ENCODE results near the gene SESN1.

The SESN1 gene

DNA sequence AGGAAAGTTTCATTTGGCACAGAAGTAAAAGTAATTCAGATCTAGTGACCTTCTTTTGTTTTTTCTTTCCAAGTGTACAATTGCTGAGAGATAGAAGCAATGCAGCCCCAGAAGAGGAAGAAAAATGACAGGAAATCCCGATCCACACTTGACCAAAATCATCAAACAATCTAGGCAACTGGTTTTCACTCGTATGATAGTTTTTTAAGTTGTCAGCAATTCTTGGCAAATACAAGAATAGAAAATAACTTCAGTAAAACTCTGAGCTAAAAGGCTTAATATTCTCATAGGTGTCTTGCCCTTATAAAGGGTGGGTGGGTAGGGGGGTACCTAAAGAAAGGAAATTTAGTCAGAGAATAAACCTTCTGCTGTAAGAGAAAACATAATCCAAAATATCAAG, 36.0 kb downstream of the SESN1 start:
- no peak for DNase-seq

DNA sequence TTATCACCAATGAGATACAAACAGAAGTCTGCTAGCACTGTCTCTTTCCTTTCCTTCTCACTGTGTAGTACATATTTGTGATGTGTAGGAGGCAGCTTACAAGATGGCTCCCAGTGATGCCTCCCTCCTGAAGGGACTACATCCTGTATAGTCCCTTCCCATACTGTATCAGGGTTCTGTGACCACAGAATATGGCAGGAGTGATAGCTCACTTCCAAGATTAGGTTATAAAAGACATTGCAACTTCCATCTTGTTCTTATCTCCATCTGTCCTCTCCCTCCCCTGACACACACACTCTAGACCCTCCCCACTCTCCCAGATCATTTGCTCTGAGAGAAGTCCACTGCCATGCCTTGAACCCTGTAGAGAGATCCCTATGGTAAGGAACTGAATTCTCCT, 38.0 kb downstream of the SESN1 start:
- DNase-seq: no peak

DNA sequence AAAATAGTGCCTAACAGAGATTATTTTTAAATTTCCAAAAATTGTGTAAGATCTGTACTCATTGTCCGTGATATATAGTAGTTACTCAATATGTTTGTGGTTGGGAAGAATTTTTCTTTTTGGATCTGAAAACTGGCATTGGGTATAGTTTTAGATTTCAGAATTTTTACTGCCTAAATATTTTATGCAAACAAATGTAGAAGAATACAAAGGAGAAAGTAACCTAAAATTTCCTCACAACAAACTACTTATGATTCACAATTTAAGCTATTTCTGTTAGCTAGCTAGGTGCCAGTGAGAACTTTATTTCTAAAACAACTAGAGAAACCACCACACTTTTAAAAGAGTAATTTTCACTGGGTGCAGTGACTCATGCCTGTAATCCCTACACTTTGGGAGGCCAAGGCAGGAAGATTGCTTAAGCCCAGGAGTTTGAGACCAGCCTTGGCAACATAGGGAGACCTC, 38.8 kb downstream of the SESN1 start:
- no peak for DNase-seq

DNA sequence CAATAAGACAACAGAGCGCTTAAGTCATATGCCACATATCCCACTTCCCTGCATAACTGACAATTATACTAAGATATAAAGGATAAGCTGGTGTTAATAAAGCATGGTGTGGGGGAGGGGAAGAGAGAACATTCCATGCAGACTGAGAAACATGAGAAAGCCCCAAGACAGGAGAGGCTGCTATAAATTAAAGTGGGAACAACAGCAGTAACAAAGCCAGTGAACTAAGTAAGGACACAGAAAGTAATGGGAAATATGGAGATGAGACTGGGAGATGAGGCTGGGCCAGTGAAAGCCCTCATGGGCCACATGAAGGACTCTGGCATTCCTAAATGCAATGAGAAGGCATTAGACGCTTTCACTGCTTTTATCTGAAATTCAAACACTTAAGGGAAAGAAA, 41.3 kb downstream of the SESN1 start:
- no peak for DNase-seq

DNA sequence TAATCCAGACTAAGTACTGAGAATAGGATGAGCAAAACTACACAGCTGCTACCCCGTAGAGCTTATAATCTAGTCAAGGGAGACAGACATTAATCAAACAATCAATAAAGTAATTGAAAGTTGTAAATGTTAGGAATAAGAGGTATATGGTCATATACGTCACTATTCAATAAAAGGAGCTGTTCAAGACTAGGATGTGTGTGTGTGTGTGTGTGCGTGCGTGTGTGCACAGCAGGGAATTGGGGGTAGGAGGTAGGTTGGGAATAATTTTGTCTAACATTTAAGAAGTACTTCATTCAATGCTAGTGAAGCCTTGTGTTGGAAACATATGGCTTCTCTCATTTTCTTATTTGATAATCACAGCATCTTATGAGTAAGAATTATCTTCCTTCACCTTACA, 41.8 kb downstream of the SESN1 start:
- no peak for DNase-seq

DNA sequence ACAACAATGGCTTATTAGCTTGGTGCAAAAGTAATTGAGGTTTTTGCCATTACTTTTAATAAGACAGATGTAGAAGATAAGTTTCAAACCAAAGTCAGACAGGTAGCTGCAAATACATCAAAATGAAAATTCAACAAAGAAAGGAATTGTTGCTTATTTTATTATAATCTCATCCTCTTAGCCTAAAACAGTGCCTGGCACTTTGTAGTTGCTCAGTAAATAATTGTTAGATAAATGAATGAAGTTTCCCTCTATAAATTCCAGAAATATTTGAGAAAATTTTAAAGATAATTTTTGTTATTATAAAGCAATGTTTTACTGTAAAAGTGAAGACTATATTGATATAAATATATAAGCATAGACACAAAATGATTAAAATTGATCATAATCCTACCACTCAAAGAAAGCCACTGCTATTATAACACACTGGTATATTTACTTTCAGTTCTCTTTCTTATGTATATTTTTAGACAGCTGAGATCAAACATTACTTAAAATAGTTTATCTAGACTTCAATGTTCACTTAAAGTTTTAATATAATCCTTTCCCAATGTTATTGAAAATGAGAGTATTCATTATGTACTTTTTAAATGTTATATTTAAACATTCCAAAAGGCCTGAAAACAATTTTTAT, 42.5 kb downstream of the SESN1 start:
- no peak for DNase-seq

GRCh38 chr6:109051301-109052017, 43.2 kb downstream of the SESN1 start:
- no peak for DNase-seq

GRCh38 chr6:109050447-109051102, 44.1 kb downstream of the SESN1 start:
- no peak for DNase-seq

DNA sequence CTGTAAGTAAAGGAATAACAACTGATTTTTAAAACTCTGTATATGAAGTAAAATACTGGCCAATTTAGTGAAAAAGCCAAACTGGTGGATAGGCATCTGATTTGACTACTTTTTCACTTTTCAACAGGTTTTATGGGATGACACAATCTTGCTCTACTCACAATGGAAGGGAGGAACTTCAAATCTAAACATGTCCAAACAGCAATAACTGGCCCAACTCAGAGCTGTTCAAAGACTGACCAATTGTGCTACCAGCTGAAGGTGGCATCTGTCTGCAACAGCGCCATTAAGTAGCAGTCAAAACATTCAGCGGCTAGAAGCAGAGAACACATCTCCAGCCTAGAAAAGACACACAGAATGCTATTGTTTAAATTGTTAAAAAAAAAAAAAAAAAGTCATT, 44.6 kb downstream of the SESN1 start:
- no peak for DNase-seq

DNA sequence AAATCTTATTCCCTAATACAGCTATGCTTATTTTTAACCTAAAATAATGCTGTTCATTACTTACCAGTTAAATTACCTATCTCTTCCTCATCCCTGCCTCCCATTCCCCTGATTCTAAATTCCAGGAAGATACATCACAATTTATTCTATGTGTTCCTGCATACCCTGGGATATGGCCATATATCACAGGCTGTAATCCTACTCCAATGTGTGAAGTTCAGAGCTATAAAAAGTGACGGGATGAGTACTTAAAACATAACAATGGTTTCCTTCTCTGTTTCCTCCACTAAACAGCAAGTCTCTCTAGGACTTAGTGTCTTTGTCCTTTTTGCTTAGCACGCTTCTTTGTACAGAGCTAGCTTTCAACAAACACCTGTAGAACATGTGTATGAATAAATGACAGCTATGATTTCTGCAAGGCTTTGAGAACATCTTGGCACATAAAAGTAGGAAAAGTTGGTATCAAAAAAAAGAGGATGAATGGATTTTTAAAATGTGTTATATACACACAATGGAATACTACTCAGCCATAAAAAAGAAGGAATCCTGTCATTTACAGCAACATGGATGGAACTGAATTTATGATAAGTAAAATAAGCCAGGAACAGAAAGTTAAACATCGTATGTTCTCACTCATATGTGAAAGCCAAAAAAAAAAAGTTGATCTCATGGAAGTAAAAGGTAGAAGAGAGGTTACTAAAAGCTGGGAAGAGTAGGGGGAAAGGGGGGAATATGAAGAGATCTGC, 45.8 kb downstream of the SESN1 start:
- DNase-seq: no peak

- DNase-seq: no peak
Observed at GRCh38 chr6:109048176-109048575, 46.5 kb downstream of the SESN1 start.

DNA sequence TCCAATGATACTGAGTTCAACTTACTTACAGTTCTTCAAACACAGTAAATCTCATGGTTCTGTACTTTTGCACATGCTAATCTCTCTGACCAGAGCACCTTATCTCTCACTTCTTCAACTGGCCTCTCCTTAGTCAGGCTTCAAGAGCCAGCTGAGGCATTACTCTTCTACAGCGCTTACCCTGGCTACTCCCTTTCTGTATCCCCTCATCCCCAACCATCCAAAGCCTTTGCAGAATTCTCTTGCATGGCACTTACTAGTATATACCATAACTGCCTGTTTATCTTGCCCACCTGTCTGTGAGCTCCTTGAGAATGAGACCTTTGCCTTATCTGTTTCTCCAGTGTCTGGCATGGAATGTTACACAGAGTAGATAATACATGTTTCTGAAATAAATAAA, 49.2 kb downstream of the SESN1 start:
- no peak for DNase-seq

DNA sequence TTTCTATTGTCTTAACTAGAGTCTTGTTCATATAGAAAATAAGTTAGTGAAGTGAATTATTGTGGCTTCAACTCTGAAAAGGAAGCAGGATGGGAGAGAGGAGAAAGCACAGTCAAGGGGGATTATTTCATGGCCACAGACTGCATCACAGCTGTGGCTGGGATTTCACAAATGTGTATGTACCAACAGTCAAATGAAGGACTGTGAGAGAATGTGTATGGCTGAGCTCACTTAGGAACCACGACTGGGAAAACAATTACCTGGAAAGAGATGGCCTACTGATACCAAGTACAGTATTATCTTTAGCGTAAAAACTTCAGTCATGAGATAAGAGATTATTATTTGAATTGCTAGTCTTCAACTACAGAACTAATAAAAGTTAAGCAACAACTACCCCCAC, 54.9 kb downstream of the SESN1 start:
- DNase-seq: no peak

GRCh38 chr6:109038837-109039398, 55.7 kb downstream of the SESN1 start:
- DNase-seq: no peak

DNA sequence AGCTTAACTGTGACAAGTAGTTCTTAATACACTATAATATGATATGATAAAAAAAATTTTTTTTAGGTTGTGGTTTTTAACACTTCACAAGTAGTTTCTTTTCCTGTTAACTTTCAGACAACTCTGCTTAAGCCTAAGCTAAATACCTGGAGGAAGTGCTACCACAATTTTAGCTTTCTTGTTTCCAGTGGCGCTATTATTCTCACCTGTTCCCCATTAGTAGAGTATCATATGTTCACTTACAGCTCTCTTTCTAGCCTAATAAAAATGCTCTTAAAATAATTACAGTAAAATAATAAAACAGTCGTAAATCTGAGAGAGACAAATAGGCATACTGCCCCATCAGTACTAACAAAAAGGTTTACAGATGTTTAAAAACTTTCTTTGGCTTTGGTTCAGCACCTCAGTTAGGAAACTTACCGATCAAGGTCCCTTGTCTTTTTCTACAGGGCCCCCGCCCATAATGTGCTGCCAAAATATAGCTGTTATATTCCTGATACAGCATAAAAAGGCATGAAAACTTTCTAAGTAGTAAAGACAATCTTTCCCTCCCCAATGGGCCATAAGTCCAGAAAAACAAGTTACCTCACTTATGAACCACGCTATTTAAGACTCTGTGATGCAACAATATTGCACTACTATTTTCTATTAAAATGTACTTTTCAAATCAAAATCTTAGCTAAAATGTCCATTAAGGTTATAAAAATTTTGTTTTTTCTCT, 57.9 kb downstream of the SESN1 start:
- no peak for DNase-seq

- DNase-seq: no peak
Observed at GRCh38 chr6:109034526-109034925, 60.1 kb downstream of the SESN1 start.

DNA sequence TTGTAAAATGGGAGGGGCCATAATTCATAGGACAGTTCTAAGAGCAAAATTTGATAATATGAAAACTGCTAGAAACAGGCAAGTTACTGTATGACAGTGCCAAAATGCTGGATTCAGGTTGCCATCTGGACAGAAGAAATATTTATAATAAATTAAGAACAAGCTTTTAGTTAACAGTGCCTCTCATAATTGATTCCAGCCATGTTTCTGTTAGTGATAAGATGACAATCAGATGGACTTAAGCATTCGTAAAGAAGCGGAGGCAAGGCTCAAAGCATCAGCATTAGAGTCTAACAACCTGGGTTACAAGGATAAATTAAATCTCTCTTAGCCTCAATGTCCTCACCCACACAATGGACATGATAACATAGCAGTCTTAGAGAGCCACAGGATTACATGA, 61.0 kb downstream of the SESN1 start:
- DNase-seq: no peak

- DNase-seq: no peak
Observed at GRCh38 chr6:109031416-109031815, 63.2 kb downstream of the SESN1 start.

DNA sequence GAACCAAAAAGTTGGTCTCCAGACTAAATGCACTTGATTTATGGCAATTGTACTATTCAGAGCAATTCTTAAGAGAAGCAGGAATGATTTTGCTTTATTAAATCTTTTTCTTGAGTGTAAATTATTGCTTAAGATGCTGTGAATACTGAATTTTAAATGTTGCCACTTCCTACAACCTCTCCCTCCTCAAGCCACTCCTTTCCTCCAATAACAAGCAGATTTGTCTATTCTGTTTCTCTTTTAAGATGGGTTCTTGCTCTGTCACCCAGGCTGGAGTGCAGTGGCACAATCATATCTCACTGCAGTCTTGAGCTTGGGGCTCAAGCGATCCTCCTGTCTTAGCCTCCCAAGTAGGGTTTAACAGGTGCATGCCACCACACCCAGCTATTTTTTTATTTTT, 65.3 kb downstream of the SESN1 start:
- DNase-seq: no peak

DNA sequence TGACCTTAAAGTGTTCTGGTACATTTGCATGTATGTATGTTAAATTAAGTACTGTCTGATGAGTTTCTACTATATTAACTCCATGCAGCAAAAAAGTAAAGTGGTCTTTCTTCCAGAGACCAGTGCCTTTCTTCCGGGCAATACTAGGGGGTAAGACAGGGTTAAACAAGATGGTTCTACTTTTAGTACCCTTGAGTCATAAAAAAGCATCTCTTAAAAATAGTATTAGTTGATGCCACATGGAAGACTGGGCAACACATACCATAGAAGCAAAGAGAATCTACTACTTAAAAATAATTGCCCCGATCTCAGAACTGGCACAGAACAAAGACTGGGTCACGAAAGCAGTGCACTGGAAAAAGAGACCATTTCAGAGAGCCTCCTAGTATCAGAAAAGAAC, 66.2 kb downstream of the SESN1 start:
- no peak for DNase-seq

DNA sequence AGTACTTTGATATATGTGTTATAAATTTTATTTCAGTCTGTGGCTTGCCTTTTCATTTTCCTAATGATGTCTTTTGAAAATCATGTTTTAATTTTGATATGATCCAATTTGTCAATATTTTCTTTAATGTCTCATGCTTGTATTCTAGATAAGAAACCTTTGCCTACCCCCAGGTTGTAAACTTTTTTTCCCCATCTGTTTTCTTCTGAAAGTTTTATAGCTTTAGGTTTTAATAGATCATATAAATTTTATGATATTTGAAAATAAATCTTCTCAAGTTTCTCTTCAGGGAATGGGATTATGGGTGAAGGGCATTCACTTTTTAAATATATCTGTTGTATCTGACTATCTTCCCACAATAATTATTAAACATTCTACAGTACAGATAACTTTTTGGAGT, 66.7 kb downstream of the SESN1 start:
- no peak for DNase-seq

DNA sequence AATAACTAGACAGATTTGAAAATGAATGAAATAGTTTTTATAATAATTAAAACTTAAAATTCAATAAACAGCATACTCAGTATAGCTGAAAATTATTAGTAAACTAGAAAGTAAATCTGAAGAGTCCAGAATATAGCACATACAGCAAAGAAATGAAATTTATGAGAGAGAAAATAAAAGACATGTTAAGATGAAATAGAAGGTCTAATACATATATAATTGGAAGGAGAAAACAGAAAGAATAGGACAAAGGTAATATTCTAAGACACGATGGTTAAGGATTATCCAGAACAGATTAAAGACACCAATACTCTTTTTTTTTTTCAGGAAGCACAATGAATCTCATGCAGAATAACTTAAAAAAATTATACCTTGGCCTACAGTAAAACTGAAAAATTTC, 69.0 kb downstream of the SESN1 start:
- DNase-seq: no peak

GRCh38 chr6:109024784-109025183, 69.9 kb downstream of the SESN1 start:
- DNase-seq: no peak

All from activated gamma-delta T cell (primary cell).